K562 (cell line): ENCODE results near the gene C4A. TPM values are rescaled to one million over a fixed set of nuclear protein-coding genes. Genes with fewer than 3 reads are reported as not detected.
"Not testable (repeated sequence)": the region's sequence is repeated elsewhere in the genome, so short reads cannot be mapped to it uniquely, and the experiment has no call there.

Experiments
- ATAC-seq: fragments of 200-7000 bp; cut with Tn5 transposase; 3 replicates; pipeline ENCODE4 v1.9.1; 2020; ENCODE audit warnings: moderate library complexity
- BruUV-seq: library from RNA; stranded (reverse); fragments of 400-500 nt; replicated peaks from 2 replicates; lab custom pipeline; 2021; lab: Mats Ljungman, UMichigan
- CTCF ChIA-PET: fragments of 300-600 bp; formaldehyde crosslinking; extraction: SDS; loops from one replicate; lab custom pipeline; 2021; ENCODE audit warnings: low intra/inter-chr PET ratio; lab: Yijun Ruan, JAX
- POLR2A ChIA-PET: fragments of 300-600, 350-650 bp; sonication (Branson Sonifier 250); formaldehyde crosslinking; extraction: SDS; loops from one replicate; lab custom pipeline; 2021; ENCODE audit warnings: antibody characterized with exemption, inconsistent platforms; lab: Yijun Ruan, JAX
- DNase-seq, 4 experiments: peaks; one replicate each; pipeline versions ENCODE4 v3.0.0 to v3.0.0-alpha.2; 2011 to 2018; ENCODE audit warnings: low spot score in 3 of 4, mixed read lengths in 3 of 4; ENCODE audit errors: extremely low read depth in 1 of 4
- FAIRE-seq: peaks from 2 replicates; lab custom pipeline; 2011; peaks lifted over from hg19 to GRCh38; lab: Jason Lieb, UNC
- H2AFZ ChIP-seq: 2 replicates; pipeline ENCODE4 v1.6.0; 2011; ENCODE audit warnings: low read depth, low read length, control low read depth, inconsistent platforms
- H3K27ac ChIP-seq: fragments of 200-600 bp; 3 replicates; pipeline ENCODE4 v1.8.0; 2011; ENCODE audit warnings: low read depth, mild to moderate bottlenecking, control low read depth, inconsistent platforms, low read length, moderate library complexity, mixed read lengths; ENCODE audit errors: extremely low read depth
- H3K27me3 ChIP-seq, 2 experiments: fragments of 300-600 bp in 1 of 2; 2 replicates in 1 of 2; 3 replicates in 1 of 2; pipeline versions ENCODE4 v1.6.0 to v1.8.0; 2011; ENCODE audit warnings: inconsistent platforms in 2 of 2, low read length in 2 of 2, mild to moderate bottlenecking in 1 of 2, mixed read lengths in 1 of 2, moderate library complexity in 1 of 2; ENCODE audit not compliant: control insufficient read depth in 2 of 2, insufficient read depth in 2 of 2
- H3K36me3 ChIP-seq: fragments of 300-600 bp; 3 replicates; pipeline ENCODE4 v1.8.0; 2011; ENCODE audit warnings: mild to moderate bottlenecking, low read length, inconsistent platforms; ENCODE audit not compliant: control insufficient read depth, insufficient read depth
- H3K4me1 ChIP-seq, 2 experiments: fragments of 200-600 bp in 1 of 2; replicated peaks in 1 of 2; 2 replicates in 1 of 2; 3 replicates in 1 of 2; pipeline versions ENCODE4 v1.5.1 to v1.8.0; 2011; ENCODE audit warnings: inconsistent platforms in 2 of 2, low read length in 2 of 2, mild to moderate bottlenecking in 1 of 2, mixed read lengths in 1 of 2, moderate library complexity in 1 of 2; ENCODE audit not compliant: control insufficient read depth in 2 of 2, insufficient read depth in 2 of 2
- H3K4me2 ChIP-seq: 2 replicates; pipeline ENCODE4 v1.6.1; 2011; ENCODE audit warnings: low read length, control low read depth, inconsistent platforms, mixed read lengths; ENCODE audit not compliant: insufficient read depth
- H3K4me3 ChIP-seq: fragments of 200-600 bp; sonication (generic), shearing (Covaris generic); 2 replicates; pipeline ENCODE4 v1.5.1; 2016; ENCODE audit warnings: control low read depth, inconsistent platforms
- H3K79me2 ChIP-seq: fragments of 200-600 bp; 3 replicates; pipeline ENCODE4 v1.8.0; 2011; ENCODE audit warnings: low read length, inconsistent platforms; ENCODE audit not compliant: control insufficient read depth, insufficient read depth
- H3K9ac ChIP-seq, 2 experiments: 2 replicates each; pipeline versions ENCODE4 v1.6.0 to v1.6.1; 2011; ENCODE audit warnings: low read depth in 2 of 2, low read length in 2 of 2, control low read depth in 1 of 2, inconsistent platforms in 1 of 2, mild to moderate bottlenecking in 1 of 2, mixed read lengths in 1 of 2; ENCODE audit not compliant: insufficient read depth in 1 of 2
- H3K9me1 ChIP-seq: one replicate; pipeline ENCODE4 v1.6.0; 2011; ENCODE audit warnings: inconsistent platforms, mild to moderate bottlenecking, low read length, moderate library complexity; ENCODE audit not compliant: control insufficient read depth, insufficient read depth
- H3K9me3 ChIP-seq: replicated peaks from 2 replicates; pipeline ENCODE4 v1.5.1; 2011; ENCODE audit warnings: low read depth, low read length, inconsistent platforms; ENCODE audit not compliant: control insufficient read depth, insufficient read depth
- H4K20me1 ChIP-seq: replicated peaks from 2 replicates; pipeline ENCODE4 v1.6.1; 2011; ENCODE audit warnings: low read length, inconsistent platforms, mixed read lengths; ENCODE audit not compliant: control insufficient read depth, insufficient read depth
- WGBS: fragments of 100-300 bp; shearing (Covaris generic); methylation state at CpG from one replicate; pipeline ENCODE4 v1.1.6; 2016; ENCODE audit warnings: low coverage, mixed read lengths; ENCODE audit not compliant: insufficient coverage; ENCODE audit errors: missing lambda C conversion rate; 5-methylcytosine and 5-hydroxymethylcytosine counted together
- in situ Hi-C: fragments of 300-500 bp; cut with MboI; formaldehyde crosslinking; loops from 4 replicates; pipeline ENCODE4 v1.15.0; 2018; ENCODE audit warnings: inconsistent platforms, mixed read lengths
- intact Hi-C: fragments of 100-400 bp; cut with micrococcal nuclease; formaldehyde crosslinking; loops from 2 replicates; pipeline ENCODE4 v1.14.2; 2022
- polyA plus RNA-seq, 8 experiments: library from polyadenylated mRNA; depleted of rRNA in 4 of 8; stranded (reverse) in 5 of 8; unstranded in 3 of 8; fragments of >200 nt; fragmentation: Nextera tagmentation in 2 of 8; fragmentation: Illumina TruSeq in 1 of 8; extraction: Ambion mirVana in 2 of 8; extraction: Trizol in 1 of 8; gene quantifications; 2 replicates each; pipeline versions ENCODE4 v1.2.1 to v1.2.3, GENCODE V29; 2011 to 2014; ENCODE audit warnings: inconsistent platforms in 1 of 8, missing spikeins in 1 of 8
- total RNA-seq, 7 experiments: library from RNA; depleted of rRNA in 6 of 7; stranded (reverse); fragments of >200 nt in 6 of 7; fragmentation: Illumina TruSeq in 2 of 7; extraction: Trizol in 2 of 7; gene quantifications; 2 replicates each; pipeline versions ENCODE4 v1.2.1 to v1.2.3, GENCODE V29; 2011 to 2021; ENCODE audit warnings: low replicate concordance in 1 of 7

C4A gene
- total and polyA plus RNA-seq, 9 of the 15 experiments (the other 6 are each of a cell fraction or from before 2014, with no cell fraction given): 0.27 to 7.6 (median 5.0) TPM

DNA sequence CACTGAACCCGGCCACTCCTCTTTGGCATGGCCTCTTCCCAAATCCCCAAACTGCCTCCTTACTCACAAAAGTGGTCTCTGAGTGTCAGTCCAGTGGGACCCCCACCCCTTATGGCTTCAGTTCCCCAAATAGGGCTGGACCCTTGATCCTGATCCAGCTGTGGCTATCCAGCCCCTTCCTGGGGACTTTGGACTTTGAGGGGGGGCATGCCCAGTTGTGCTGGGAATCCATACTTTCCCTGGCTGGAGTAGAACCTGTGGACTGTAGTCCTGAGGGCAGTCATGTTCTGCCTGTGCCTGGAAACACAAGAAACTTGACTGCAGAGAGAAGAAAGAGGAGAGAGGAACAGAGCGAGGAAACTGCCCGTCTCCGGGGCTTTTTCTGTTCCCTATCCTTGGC is 22.5 kb downstream of the C4A start:
- intact Hi-C loops, H3K4me2 ChIP-seq, H3K4me3 ChIP-seq, H3K4me1 ChIP-seq, BruUV-seq, ATAC-seq, H3K9me3 ChIP-seq, in situ Hi-C loops, H3K9me1 ChIP-seq, CTCF ChIA-PET, H3K36me3 ChIP-seq, H3K27ac ChIP-seq, H3K9ac ChIP-seq, H3K79me2 ChIP-seq, H2AFZ ChIP-seq, POLR2A ChIA-PET, DNase-seq, H3K27me3 ChIP-seq, H4K20me1 ChIP-seq, FAIRE-seq: not testable (repeated sequence)
- WGBS: no CpG with 5 or more reads among the region's 4 CpGs

DNA sequence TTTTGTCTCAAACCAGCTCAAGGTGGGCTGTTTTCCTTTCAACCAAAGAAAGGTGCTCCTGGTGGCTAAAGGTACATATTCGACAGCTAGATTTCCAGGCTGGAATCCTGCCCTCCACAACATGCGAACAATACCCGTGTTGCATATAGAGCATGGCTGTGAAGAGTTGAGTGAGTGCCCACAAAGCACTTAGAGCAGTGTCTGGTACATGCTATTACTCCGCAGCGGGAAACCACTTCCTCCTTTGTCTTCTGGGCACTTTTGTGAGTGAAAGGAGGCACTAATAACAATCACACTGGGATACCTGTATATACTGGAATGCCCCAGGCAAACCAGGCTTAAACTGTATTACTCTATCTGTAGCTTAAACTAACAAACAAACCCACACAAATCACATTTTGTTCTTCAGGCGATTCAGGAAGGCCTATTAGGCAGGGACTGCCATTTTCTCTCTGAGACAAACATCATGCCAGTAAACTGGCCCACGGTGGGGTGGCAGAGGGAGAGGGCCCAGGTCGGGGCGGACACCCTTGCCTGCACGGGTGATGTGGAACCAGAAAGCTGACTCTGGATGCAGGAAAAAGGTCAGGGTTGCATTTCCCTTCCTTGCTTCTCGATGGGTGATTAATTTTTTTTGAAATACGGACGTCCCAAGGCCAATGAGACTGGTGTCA is 23.1 kb downstream of the C4A start:
- H2AFZ ChIP-seq, H3K4me3 ChIP-seq, BruUV-seq, H3K9me1 ChIP-seq, H3K36me3 ChIP-seq, H3K9me3 ChIP-seq, CTCF ChIA-PET, H3K27me3 ChIP-seq, H4K20me1 ChIP-seq, H3K27ac ChIP-seq, H3K4me2 ChIP-seq, intact Hi-C loops, H3K9ac ChIP-seq, H3K4me1 ChIP-seq, DNase-seq, POLR2A ChIA-PET, ATAC-seq, H3K79me2 ChIP-seq: not testable (repeated sequence)
- peak; percentile 71 for FAIRE-seq
- in situ Hi-C loops: loop anchor here (5.0 kb wide), 1 partner anchor 37 kb away; no protein-coding TSS in a partner anchor
- WGBS: 50% methylated on average over 1 of the region's 13 CpGs

DNA sequence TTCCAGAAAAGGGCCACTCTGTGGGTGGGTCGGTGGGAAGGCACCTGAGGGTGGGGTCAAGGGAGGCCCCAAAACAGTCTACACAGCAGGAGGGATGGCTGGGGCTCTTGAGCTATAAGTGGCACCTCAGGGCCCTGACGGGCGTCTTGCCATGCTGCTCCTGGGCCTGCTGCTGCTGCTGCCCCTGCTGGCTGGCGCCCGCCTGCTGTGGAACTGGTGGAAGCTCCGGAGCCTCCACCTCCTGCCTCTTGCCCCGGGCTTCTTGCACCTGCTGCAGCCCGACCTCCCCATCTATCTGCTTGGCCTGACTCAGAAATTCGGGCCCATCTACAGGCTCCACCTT is 23.7 kb downstream of the C4A start:
- intact Hi-C loops, POLR2A ChIA-PET: not testable (repeated sequence)

DNA sequence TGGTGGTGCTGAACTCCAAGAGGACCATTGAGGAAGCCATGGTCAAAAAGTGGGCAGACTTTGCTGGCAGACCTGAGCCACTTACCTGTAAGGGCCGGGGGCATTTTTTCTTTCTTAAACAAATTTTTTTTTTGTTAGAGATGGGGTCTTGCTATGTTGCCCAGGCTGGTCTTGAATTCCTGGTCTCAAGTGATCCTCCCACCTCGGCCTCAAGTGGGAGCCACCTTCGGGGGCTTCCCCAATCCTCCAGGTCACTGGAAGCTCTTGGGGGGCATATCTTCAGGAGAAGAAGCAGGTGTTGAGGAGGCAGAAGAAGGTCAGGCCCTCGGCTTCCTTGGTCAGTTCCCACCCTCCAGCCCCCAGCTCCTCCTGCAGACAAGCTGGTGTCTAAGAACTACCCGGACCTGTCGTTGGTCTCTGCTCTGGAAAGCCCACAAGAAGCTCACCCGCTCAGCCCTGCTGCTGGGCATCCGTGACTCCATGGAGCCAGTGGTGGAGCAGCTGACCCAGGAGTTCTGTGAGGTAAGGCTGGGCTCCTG is 24.2 kb downstream of the C4A start:
- in situ Hi-C loops: loop anchor here (5.0 kb wide), 1 partner anchor 36 kb away; no protein-coding TSS in a partner anchor
- BruUV-seq, H3K4me3 ChIP-seq, H3K4me1 ChIP-seq, H4K20me1 ChIP-seq, H3K4me2 ChIP-seq, FAIRE-seq, H3K9me3 ChIP-seq, DNase-seq, CTCF ChIA-PET, H3K36me3 ChIP-seq, H3K27me3 ChIP-seq, POLR2A ChIA-PET, H2AFZ ChIP-seq, H3K9ac ChIP-seq, H3K27ac ChIP-seq, H3K79me2 ChIP-seq, H3K9me1 ChIP-seq, ATAC-seq, intact Hi-C loops: not testable (repeated sequence)
- WGBS: no CpG with 5 or more reads among the region's 8 CpGs

More for the DNA sequence above, 23.7 kb downstream of the C4A start:
- H3K4me2 ChIP-seq, H2AFZ ChIP-seq, H3K9me1 ChIP-seq, DNase-seq, H3K4me3 ChIP-seq, H3K27ac ChIP-seq, H3K9me3 ChIP-seq, FAIRE-seq, H3K4me1 ChIP-seq, CTCF ChIA-PET, H4K20me1 ChIP-seq, H3K36me3 ChIP-seq, H3K79me2 ChIP-seq, ATAC-seq, BruUV-seq, H3K27me3 ChIP-seq, H3K9ac ChIP-seq: not testable (repeated sequence)
- no CpG with 5 or more reads among the region's 9 CpGs for WGBS
- in situ Hi-C loops: loop anchor here (5.0 kb wide), 1 partner anchor 37 kb away; no protein-coding TSS in a partner anchor
